Fibroblast of the aortic adventitia (primary cell): ENCODE data around the gene IL22RA2. TPM values are rescaled to one million over a fixed set of nuclear protein-coding genes. Genes with fewer than 3 reads are reported as not detected.

ENCODE experiments used
- DNase-seq: peaks from one replicate; pipeline ENCODE4 v3.0.0-alpha.2; 2010; ENCODE audit warnings: low read depth
- H3K4me3 ChIP-seq: 2 replicates; pipeline ENCODE4 v1.5.1; 2011; ENCODE audit warnings: low read depth, mild to moderate bottlenecking, control low read depth, low read length, moderate library complexity
- total RNA-seq: library from RNA; depleted of rRNA; stranded (reverse); fragments of >200 nt; gene quantifications from 2 replicates; pipeline ENCODE4 v1.2.3, GENCODE V29; 2012; ENCODE audit warnings: low replicate concordance
- TF ChIP-seq, protein P1 (sequence below): IDR thresholded peaks from 2 replicates; pipeline ENCODE4 v1.5.1; 2011; ENCODE audit warnings: mild to moderate bottlenecking, low read length, control low read depth, inconsistent platforms; ENCODE audit not compliant: insufficient read depth

IL22RA2 gene
- total RNA-seq, 1 donor, result not detected

- no peak overlapping the region for H3K4me3 ChIP-seq
- TF ChIP-seq, protein P1, sequence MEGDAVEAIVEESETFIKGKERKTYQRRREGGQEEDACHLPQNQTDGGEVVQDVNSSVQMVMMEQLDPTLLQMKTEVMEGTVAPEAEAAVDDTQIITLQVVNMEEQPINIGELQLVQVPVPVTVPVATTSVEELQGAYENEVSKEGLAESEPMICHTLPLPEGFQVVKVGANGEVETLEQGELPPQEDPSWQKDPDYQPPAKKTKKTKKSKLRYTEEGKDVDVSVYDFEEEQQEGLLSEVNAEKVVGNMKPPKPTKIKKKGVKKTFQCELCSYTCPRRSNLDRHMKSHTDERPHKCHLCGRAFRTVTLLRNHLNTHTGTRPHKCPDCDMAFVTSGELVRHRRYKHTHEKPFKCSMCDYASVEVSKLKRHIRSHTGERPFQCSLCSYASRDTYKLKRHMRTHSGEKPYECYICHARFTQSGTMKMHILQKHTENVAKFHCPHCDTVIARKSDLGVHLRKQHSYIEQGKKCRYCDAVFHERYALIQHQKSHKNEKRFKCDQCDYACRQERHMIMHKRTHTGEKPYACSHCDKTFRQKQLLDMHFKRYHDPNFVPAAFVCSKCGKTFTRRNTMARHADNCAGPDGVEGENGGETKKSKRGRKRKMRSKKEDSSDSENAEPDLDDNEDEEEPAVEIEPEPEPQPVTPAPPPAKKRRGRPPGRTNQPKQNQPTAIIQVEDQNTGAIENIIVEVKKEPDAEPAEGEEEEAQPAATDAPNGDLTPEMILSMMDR, result no peak
- no peak for DNase-seq
Measured at GRCh38 chr6:137170266-137171052, 3.0 kb downstream of the IL22RA2 start.

DNA sequence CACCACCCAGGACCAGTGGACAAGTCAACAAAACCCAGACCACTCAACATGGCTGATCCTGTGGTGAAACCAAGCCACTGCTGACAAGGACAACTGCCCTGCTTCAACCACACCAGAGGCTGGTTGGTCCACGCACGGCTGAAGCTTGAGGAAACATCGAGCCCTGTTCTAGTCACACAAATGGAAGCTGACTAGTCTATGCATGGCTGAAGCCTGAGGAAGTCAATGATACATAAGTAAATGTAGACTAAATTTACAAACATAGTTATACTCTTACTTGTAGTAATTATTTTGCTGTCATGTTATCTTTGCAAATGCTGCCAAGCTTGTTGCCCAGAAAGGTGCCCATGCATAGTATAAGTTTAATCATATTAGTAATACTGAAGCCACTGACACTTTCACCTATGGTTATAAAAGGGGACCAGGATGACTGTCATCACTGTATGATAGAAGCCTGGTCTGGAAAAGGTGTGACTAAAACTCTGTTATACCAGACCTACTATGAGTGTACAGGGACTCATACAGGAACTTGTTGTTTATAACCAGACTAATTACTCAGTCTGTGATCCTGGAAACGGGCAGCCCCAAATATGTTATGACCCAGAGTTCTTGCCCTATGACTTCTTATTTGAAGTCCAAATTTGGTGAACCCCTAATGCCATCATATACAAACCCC lies 5.6 kb downstream of the IL22RA2 start:
- no peak for DNase-seq
- TF ChIP-seq, protein P1, result no peak
- no peak overlapping the region for H3K4me3 ChIP-seq

DNA sequence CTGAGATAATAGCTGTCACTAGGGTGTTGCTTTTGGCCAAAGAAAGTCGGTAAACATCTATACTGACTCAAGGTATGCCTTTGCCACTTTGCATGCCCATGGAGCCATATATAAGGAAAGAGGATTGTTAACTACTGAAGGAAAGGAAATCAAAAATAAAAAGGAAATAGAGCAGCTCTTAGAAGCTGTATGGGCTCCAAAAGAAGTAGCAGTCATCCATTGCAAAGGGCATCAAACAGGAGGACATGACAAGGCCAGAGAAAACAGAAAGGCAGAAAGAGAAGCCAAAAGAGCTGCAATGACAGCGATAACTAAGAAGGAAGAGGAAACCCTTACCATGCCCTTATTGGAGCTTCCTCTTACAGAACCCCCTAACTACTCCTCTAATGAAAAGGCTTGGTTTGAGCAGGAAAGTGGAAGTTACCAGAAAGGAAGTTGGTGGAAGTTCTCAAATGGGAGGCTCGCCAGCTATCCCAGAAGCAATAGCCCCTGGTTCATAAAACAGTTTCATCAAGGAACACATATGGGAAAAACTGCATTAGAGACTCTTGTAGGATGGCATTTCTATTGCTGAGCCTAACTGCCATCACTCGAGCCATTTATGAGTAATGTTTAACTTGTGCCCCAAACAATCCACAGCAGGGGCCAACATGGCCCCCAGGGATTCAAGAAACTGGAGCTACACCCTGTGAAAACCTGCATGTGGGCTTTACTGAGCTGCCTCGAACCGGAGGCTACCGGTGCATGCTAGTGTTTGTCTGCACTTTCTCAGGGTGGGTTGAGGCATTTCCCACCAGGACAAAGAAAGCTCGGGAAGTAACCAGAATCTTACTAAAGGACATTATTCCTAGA lies 7.0 kb downstream of the IL22RA2 start:
- TF ChIP-seq, protein P1, result no peak
- no peak for DNase-seq

DNA sequence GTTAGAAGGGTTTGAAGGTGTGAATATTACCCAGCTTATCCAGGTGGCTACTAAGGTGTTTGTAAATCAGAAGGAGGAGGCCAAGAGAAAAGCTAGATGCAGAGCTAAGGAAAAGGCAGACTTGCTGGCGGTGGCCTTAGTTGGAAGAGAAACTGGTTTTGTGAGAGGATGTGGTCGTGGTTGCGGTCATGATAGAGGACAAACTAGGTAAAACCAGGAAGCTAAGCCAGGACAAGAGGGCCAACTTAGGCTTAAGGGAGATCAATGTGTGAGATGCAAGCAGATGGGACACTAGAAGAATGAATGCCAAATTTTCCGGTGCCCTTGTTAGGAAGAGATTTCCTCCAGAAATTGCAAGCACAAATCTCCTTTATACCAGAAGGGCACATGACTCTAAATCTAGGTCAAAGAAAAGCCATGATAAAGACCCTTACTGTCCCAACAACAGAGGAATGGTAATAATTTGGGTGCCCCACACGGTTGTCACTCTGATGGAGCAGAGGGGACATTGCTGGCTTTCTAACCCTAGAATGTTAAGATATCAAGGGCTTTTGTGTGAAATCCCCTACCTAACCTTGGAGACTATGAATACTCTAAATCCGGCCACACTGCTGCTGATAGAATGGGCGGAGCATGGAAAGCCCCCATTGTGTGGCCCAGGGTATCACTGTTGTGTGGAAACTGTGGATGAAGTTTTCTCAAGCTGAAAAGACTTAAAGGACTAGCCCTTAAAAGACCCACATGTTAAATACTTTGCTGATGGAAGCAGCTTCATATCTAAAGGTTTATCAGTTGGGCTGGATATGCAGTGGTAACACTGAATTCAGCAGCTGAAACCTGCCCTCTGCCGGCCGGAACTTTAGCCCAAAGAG lies 7.8 kb downstream of the IL22RA2 start:
- TF ChIP-seq, protein P1, result peak; percentile 45
- no peak overlapping the region for H3K4me3 ChIP-seq
- peak; percentile 21 for DNase-seq

More for the DNA sequence above, 7.0 kb downstream of the IL22RA2 start:
- no peak overlapping the region for H3K4me3 ChIP-seq

DNA sequence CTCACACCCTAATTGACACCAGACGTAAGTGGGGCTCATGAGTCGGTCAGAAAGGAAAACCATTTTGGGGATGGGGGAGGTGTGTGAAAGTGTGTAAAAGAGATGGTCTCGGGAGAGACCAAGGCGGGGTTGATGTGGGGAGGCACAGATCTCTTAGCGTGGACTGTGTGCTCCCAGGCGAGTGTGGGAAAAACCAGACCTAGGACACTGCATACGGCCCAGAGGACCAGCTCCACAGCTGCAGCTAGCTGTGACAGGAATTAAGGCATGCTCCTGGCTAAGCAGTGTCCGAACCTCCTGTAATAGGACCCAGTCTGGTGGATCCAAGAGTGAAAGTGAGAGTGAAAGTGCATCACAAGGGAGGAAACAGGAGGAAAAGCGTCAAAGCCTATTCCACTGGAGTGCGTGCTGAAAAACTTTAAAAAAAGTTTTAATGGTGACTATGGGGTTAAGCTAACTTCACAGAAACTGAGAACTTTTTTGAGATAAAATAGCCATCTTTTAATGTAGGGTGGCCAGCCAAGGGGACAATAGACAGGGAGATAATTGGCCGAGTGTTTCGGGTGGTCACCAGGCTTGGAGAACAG lies 9.6 kb downstream of the IL22RA2 start:
- no peak for DNase-seq
- no peak overlapping the region for H3K4me3 ChIP-seq
- TF ChIP-seq, protein P1, result no peak
